NCI-H1436 (cell line): ENCODE measurements around the gene SEMA4C.
"Not testable (repeated sequence)": the region's sequence is repeated elsewhere in the genome, so short reads cannot be mapped to it uniquely, and the experiment has no call there.

Experiments used
- DNase-seq: peaks from one replicate; lab custom pipeline; 2025; lab: John Stamatoyannopoulos, UW

The SEMA4C gene

GRCh38 chr2:96866586-96866985 lies 3.3 kb downstream of the SEMA4C start:
- no peak for DNase-seq

GRCh38 chr2:96866149-96866548 lies 3.7 kb downstream of the SEMA4C start:
- no peak for DNase-seq

- no peak for DNase-seq
These were observed 4.2 kb downstream of the SEMA4C start for GRCh38 chr2:96865654-96866053.

GRCh38 chr2:96864343-96865091 lies 5.4 kb downstream of the SEMA4C start:
- DNase-seq, result no peak

GRCh38 chr2:96863575-96864342 lies 6.1 kb downstream of the SEMA4C start:
- no peak for DNase-seq

- not testable (repeated sequence) for DNase-seq
These were observed 6.8 kb downstream of the SEMA4C start for GRCh38 chr2:96863056-96863455.

GRCh38 chr2:96861074-96861473 lies 8.8 kb downstream of the SEMA4C start:
- DNase-seq, result no peak

GRCh38 chr2:96860065-96861029 lies 9.5 kb downstream of the SEMA4C start:
- DNase-seq, result no peak

- no peak for DNase-seq
These were observed 10.2 kb downstream of the SEMA4C start for GRCh38 chr2:96859681-96860064.

- DNase-seq, result no peak
These were observed 10.7 kb downstream of the SEMA4C start for GRCh38 chr2:96859099-96859649.

GRCh38 chr2:96857667-96858372 lies 12.1 kb downstream of the SEMA4C start, which contains the start of gene ANKRD39:
TSS of gene ANKRD39 (minus strand) at chr2:96858016. CDS start at chr2:96857987, 29 bp downstream.
- DNase-seq, result peak; percentile 96

GRCh38 chr2:96856776-96857666 lies 12.9 kb downstream of the SEMA4C start:
- no peak for DNase-seq

- DNase-seq, result no peak
These were observed 16.6 kb downstream of the SEMA4C start for GRCh38 chr2:96853321-96853720.

GRCh38 chr2:96852667-96853066 lies 17.2 kb downstream of the SEMA4C start:
- no peak for DNase-seq

- DNase-seq, result no peak
These were observed 21.6 kb downstream of the SEMA4C start for GRCh38 chr2:96848264-96848663.

GRCh38 chr2:96847586-96847985 lies 22.3 kb downstream of the SEMA4C start:
- DNase-seq, result no peak

- no peak for DNase-seq
These were observed 23.1 kb downstream of the SEMA4C start for GRCh38 chr2:96846825-96847224.

GRCh38 chr2:96844405-96844808 lies 25.5 kb downstream of the SEMA4C start:
- no peak for DNase-seq

GRCh38 chr2:96843538-96844268 lies 26.2 kb downstream of the SEMA4C start, which contains the start of gene ANKRD23:
TSS of gene ANKRD23 (minus strand) at chr2:96844021. CDS start at chr2:96843992, 29 bp downstream.
- no peak for DNase-seq
